Astrocyte (in vitro differentiated cells and primary cell): ENCODE data around the gene SMARCA4. TPM values are rescaled to one million over a fixed set of nuclear protein-coding genes. Genes with fewer than 3 reads are reported as not detected.

Experiments used
- DNase-seq: peaks from one replicate; pipeline ENCODE4 v3.0.0-alpha.2; 2010; ENCODE audit warnings: low read depth
- FAIRE-seq: peaks from 2 replicates; lab custom pipeline; 2011; peaks lifted over from hg19 to GRCh38; lab: Jason Lieb, UNC
- H2AFZ ChIP-seq: 2 replicates; pipeline ENCODE4 v1.6.0; 2012; ENCODE audit warnings: low read depth, low read length, inconsistent platforms
- H3K27ac ChIP-seq: 2 replicates; pipeline ENCODE4 v1.5.1; 2011; ENCODE audit warnings: low read depth, low read length, inconsistent platforms
- H3K27me3 ChIP-seq: 2 replicates; pipeline ENCODE4 v1.6.0; 2011; ENCODE audit warnings: low read length, inconsistent platforms; ENCODE audit not compliant: insufficient read depth
- H3K36me3 ChIP-seq: 2 replicates; pipeline ENCODE4 v1.5.1; 2011; ENCODE audit warnings: low read length, inconsistent platforms; ENCODE audit not compliant: insufficient read depth
- H3K4me1 ChIP-seq: 2 replicates; pipeline ENCODE4 v1.5.1; 2011; ENCODE audit warnings: low read length, inconsistent platforms; ENCODE audit not compliant: insufficient read depth
- H3K4me2 ChIP-seq: 2 replicates; pipeline ENCODE4 v1.6.0; 2012; ENCODE audit warnings: low read length, inconsistent platforms
- H3K4me3 ChIP-seq: 2 replicates; pipeline ENCODE4 v1.5.1; 2011; ENCODE audit warnings: low read depth, mild to moderate bottlenecking, low read length, inconsistent platforms; ENCODE audit not compliant: insufficient read depth
- H3K79me2 ChIP-seq: 2 replicates; pipeline ENCODE4 v1.6.0; 2012; ENCODE audit warnings: mild to moderate bottlenecking, low read length, inconsistent platforms; ENCODE audit not compliant: insufficient read depth
- H3K9ac ChIP-seq: 2 replicates; pipeline ENCODE4 v1.6.0; 2012; ENCODE audit warnings: mild to moderate bottlenecking, low read length, inconsistent platforms
- H3K9me3 ChIP-seq: 2 replicates; pipeline ENCODE4 v1.5.1; 2012; ENCODE audit warnings: low read depth, mild to moderate bottlenecking, low read length, inconsistent platforms; ENCODE audit not compliant: insufficient read depth
- H4K20me1 ChIP-seq: 2 replicates; pipeline ENCODE4 v1.6.0; 2012; ENCODE audit warnings: low read length, inconsistent platforms; ENCODE audit not compliant: insufficient read depth
- H3K27ac Mint-ChIP-seq: one replicate; pipeline ENCODE4 v1.8.0; 2021; ENCODE audit warnings: mild to moderate bottlenecking, mixed read lengths; ENCODE audit not compliant: unreplicated experiment
- H3K27me3 Mint-ChIP-seq: one replicate; pipeline ENCODE4 v1.8.0; 2021; ENCODE audit warnings: low read depth, mixed read lengths; ENCODE audit not compliant: unreplicated experiment
- H3K36me3 Mint-ChIP-seq: one replicate; pipeline ENCODE4 v1.8.0; 2021; ENCODE audit warnings: low read depth, mixed read lengths; ENCODE audit not compliant: unreplicated experiment
- H3K4me1 Mint-ChIP-seq: one replicate; pipeline ENCODE4 v1.8.0; 2021; ENCODE audit warnings: low read depth, mixed read lengths; ENCODE audit not compliant: unreplicated experiment
- H3K4me3 Mint-ChIP-seq: one replicate; pipeline ENCODE4 v1.8.0; 2021; ENCODE audit warnings: mild to moderate bottlenecking, moderate library complexity, mixed read lengths; ENCODE audit not compliant: unreplicated experiment
- H3K9me3 Mint-ChIP-seq: one replicate; pipeline ENCODE4 v1.8.0; 2021; ENCODE audit warnings: mild to moderate bottlenecking, mixed read lengths; ENCODE audit not compliant: unreplicated experiment
- CTCF ChIP-seq: IDR thresholded peaks from 2 replicates; pipeline ENCODE4 v1.5.1; 2011; ENCODE audit warnings: low read depth, mild to moderate bottlenecking, inconsistent platforms, low read length, moderate library complexity; ENCODE audit not compliant: insufficient read depth
- EZH2 ChIP-seq: IDR thresholded peaks from 2 replicates; pipeline ENCODE4 v1.6.1; 2012; ENCODE audit warnings: mild to moderate bottlenecking, low read length, inconsistent platforms; ENCODE audit not compliant: insufficient read depth
- total RNA-seq: library from RNA; stranded (reverse); gene quantifications from 2 replicates; pipeline ENCODE4 v1.2.1, GENCODE V29; 2021

SMARCA4 gene
- total RNA-seq, 1 donor from 2014 or later, result 159 TPM

GRCh38 chr19:10985502-10985901, 24.7 kb downstream of the SMARCA4 start:
- Histone ChIP-seq H3K4me2 (no peak overlapping the region), H3K4me1 (no peaks in the 10 kb centered on the region), H3K36me3 (peaks cover 23% of the 10 kb centered on the region), H3K9me3 (no peaks in the 10 kb centered on the region), H4K20me1 (peaks cover 74% of the 10 kb centered on the region), H3K9ac (no peak overlapping the region), H3K79me2 (peaks cover 66% of the 10 kb centered on the region), H3K4me3 (no peak overlapping the region), H2AFZ (no peak overlapping the region), H3K27ac (no peak overlapping the region), H3K27me3 (no peaks in the 10 kb centered on the region)
- Mint-ChIP-seq H3K4me3 (no peak overlapping the region), H3K27ac (no peak overlapping the region), H3K27me3 (no peaks in the 10 kb centered on the region), H3K4me1 (peaks cover 6% of the 10 kb centered on the region), H3K36me3 (peaks cover 15% of the 10 kb centered on the region), H3K9me3 (no peaks in the 10 kb centered on the region)
- TF ChIP-seq EZH2, result no peak
- no peak for TF ChIP-seq CTCF
- FAIRE-seq (no peak), DNase-seq (no peak)

GRCh38 chr19:10986301-10987127, 25.7 kb downstream of the SMARCA4 start:
- DNase-seq (no peak), FAIRE-seq (no peak)
- H3K4me1 ChIP-seq, result no peaks in the 10 kb centered on the region
- H4K20me1 ChIP-seq, result peaks cover 74% of the 10 kb centered on the region
- no peak for TF ChIP-seq EZH2
- no peak for TF ChIP-seq CTCF
- peaks cover 4% of the 10 kb centered on the region for H3K4me1 Mint-ChIP-seq
- H3K27ac ChIP-seq, result no peak overlapping the region
- peaks cover 27% of the 10 kb centered on the region for H3K36me3 ChIP-seq
- no peak overlapping the region for H3K9ac ChIP-seq
- no peak overlapping the region for H3K4me2 ChIP-seq
- H3K9me3 ChIP-seq, result no peaks in the 10 kb centered on the region
- H3K27me3 Mint-ChIP-seq, result no peaks in the 10 kb centered on the region
- no peak overlapping the region for H2AFZ ChIP-seq
- no peaks in the 10 kb centered on the region for H3K9me3 Mint-ChIP-seq
- H3K79me2 ChIP-seq, result peaks cover 56% of the 10 kb centered on the region
- H3K27me3 ChIP-seq, result no peaks in the 10 kb centered on the region
- H3K4me3 Mint-ChIP-seq, result no peak overlapping the region
- H3K36me3 Mint-ChIP-seq, result peaks cover 18% of the 10 kb centered on the region
- H3K27ac Mint-ChIP-seq, result no peak overlapping the region
- H3K4me3 ChIP-seq, result no peak overlapping the region
